CD1c-positive myeloid dendritic cell (primary cell): Measurements from ENCODE around the gene NBR1.
"Not testable (repeated sequence)": the region's sequence is repeated elsewhere in the genome, so short reads cannot be mapped to it uniquely, and the experiment has no call there.

Experiments
- DNase-seq: peaks from one replicate; pipeline ENCODE4 v3.0.0-alpha.2; 2016; ENCODE audit errors: extremely low spot score

The NBR1 gene

GRCh38 chr17:43246456-43246855 lies 75.4 kb downstream of the NBR1 start:
- not testable (repeated sequence) for DNase-seq
